Activated naive CD4-positive, alpha-beta T cell treated with anti-CD3 and anti-CD28 coated beads for 36 hours (primary cell): ENCODE measurements around the gene LTC4S. TPM values are rescaled to one million over a fixed set of nuclear protein-coding genes. Genes with fewer than 3 reads are reported as not detected.

ENCODE experiments used
- CTCF ChIA-PET: fragments of 350-600 bp; sonication (Branson Sonifier 250); formaldehyde crosslinking; loops from one replicate; lab custom pipeline; 2021; ENCODE audit warnings: antibody characterized with exemption; lab: Charles Lee
- DNase-seq: peaks from one replicate; pipeline ENCODE4 v3.0.0-alpha.2; 2020
- H3K27ac Mint-ChIP-seq: one replicate; pipeline ENCODE4 v1.8.0; 2021; ENCODE audit warnings: mild to moderate bottlenecking, mixed read lengths
- H3K27me3 Mint-ChIP-seq: one replicate; pipeline ENCODE4 v1.8.0; 2021; ENCODE audit warnings: low read depth, mixed read lengths
- H3K36me3 Mint-ChIP-seq: one replicate; pipeline ENCODE4 v1.8.0; 2021; ENCODE audit warnings: low read depth, mixed read lengths
- H3K4me1 Mint-ChIP-seq: one replicate; pipeline ENCODE4 v1.8.0; 2021; ENCODE audit warnings: low read depth, mixed read lengths
- H3K4me3 Mint-ChIP-seq: one replicate; pipeline ENCODE4 v1.8.0; 2021; ENCODE audit warnings: mild to moderate bottlenecking, moderate library complexity, mixed read lengths
- H3K9me3 Mint-ChIP-seq: one replicate; pipeline ENCODE4 v1.8.0; 2021; ENCODE audit warnings: mixed read lengths
- intact Hi-C: fragments of 100-400 bp; cut with micrococcal nuclease; formaldehyde crosslinking; loops from one replicate; pipeline ENCODE4 v1.15.1; 2023
- total RNA-seq, 2 experiments: library from RNA; stranded (reverse); gene quantifications; one replicate each; pipeline ENCODE4 v1.2.3, GENCODE V29; 2021

The LTC4S gene
- total RNA-seq, 2 experiments from 2014 or later: 0.79 TPM; not detected in 1

DNA sequence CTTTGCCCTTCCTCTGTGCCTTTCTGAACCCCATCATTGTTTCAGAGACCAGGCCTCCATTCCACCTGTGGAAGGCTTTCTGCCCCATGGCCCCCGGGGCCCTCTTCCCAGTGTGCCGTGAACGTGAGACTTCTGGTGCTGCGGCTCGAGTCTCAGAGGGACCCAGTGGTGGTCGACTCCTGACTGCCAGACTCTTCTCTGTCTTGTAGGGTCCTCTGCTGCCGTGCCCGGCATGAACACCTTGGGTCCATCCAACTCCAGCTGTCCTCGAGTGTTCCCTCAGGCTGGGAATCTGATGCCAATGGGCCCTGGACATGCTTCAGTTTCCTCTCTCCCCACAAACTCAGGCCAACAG is 20.1 kb upstream of the LTC4S start:
- H3K27me3 Mint-ChIP-seq: no peaks in the 10 kb centered on the region
- intact Hi-C loops: no loop called here
- CTCF ChIA-PET: no interaction called here
- DNase-seq: no peak
- no peak overlapping the region for H3K4me3 Mint-ChIP-seq
- no peaks in the 10 kb centered on the region for H3K9me3 Mint-ChIP-seq
- peaks cover 2% of the 10 kb centered on the region for H3K4me1 Mint-ChIP-seq
- no peak overlapping the region for H3K27ac Mint-ChIP-seq
- peaks cover 51% of the 10 kb centered on the region for H3K36me3 Mint-ChIP-seq

DNA sequence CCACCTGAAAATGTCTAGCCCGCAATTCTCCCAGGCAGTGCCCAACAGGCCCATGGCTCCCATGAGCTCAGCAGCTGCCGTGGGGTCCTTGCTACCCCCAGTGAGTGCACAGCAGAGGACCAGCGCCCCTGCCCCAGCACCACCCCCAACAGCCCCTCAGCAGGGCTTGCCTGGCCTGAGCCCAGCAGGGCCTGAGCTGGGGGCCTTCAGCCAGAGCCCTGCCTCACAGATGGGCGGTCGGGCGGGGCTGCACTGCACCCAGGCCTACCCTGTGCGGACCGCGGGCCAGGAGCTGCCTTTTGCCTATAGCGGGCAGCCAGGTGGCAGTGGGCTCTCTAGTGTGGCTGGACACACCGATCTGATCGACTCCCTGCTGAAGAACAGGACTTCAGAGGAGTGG is 19.3 kb upstream of the LTC4S start:
- Mint-ChIP-seq H3K4me1 (no peaks in the 10 kb centered on the region), H3K9me3 (no peaks in the 10 kb centered on the region), H3K27me3 (no peaks in the 10 kb centered on the region), H3K27ac (no peak overlapping the region), H3K36me3 (peaks cover 45% of the 10 kb centered on the region), H3K4me3 (no peak overlapping the region)
- DNase-seq: no peak
- intact Hi-C loops: no loop called here
- CTCF ChIA-PET: no interaction called here

DNA sequence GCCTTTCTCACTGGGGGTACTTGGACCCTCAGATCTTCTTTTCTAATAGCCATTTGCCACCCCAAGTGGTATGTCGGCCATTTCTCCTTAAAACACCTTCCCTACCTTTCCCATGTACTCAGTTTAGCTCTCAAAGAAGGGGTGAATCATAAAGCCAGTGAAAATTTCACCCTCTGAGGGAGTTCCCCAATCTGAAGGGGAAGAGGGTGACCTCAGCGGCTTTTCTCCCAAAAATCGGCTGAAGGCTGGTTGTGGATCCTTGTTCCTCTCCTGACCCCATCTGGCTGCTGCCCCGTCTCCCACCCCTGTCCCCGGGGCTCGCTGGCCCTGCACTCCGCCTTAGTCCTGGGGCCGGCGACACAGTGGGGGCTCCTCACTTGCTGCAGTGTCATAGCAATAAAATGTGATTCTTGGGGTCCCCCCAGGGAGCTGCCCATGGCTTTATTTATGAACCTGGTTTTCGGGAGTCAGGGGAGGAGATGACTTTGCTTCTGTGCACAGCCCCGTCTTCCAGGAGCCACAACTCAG is 17.3 kb upstream of the LTC4S start:
- Mint-ChIP-seq H3K36me3 (peaks cover 30% of the 10 kb centered on the region), H3K9me3 (no peaks in the 10 kb centered on the region), H3K4me1 (no peaks in the 10 kb centered on the region), H3K27ac (no peak overlapping the region), H3K27me3 (no peaks in the 10 kb centered on the region), H3K4me3 (no peak overlapping the region)
- DNase-seq: no peak
- CTCF ChIA-PET: interaction anchor here (1.1 kb wide), 1 partner anchor 20 kb away, joined by 4 read pairs; no protein-coding TSS in a partner anchor
- intact Hi-C loops: no loop called here

- CTCF ChIA-PET: interaction anchor here (0.7 to 3.5 kb wide), 3 partner anchors 15 to 211 kb away, joined by 3 to 21 read pairs (median 4); no protein-coding TSS in a partner anchor
- H3K4me1 Mint-ChIP-seq: no peaks in the 10 kb centered on the region
- intact Hi-C loops: no loop called here
- no peak overlapping the region for H3K4me3 Mint-ChIP-seq
- H3K9me3 Mint-ChIP-seq: no peaks in the 10 kb centered on the region
- DNase-seq: no peak
- no peak overlapping the region for H3K27ac Mint-ChIP-seq
- no peaks in the 10 kb centered on the region for H3K27me3 Mint-ChIP-seq
- H3K36me3 Mint-ChIP-seq: peaks cover 24% of the 10 kb centered on the region
Measured at GRCh38 chr5:179777456-179777855, 16.3 kb upstream of the LTC4S start.

GRCh38 chr5:179777909-179778308 is 15.9 kb upstream of the LTC4S start:
- CTCF ChIA-PET: interaction anchor here (0.6 to 3.5 kb wide), 2 partner anchors 15 to 432 kb away, joined by 7 to 21 read pairs; no protein-coding TSS in a partner anchor

DNA sequence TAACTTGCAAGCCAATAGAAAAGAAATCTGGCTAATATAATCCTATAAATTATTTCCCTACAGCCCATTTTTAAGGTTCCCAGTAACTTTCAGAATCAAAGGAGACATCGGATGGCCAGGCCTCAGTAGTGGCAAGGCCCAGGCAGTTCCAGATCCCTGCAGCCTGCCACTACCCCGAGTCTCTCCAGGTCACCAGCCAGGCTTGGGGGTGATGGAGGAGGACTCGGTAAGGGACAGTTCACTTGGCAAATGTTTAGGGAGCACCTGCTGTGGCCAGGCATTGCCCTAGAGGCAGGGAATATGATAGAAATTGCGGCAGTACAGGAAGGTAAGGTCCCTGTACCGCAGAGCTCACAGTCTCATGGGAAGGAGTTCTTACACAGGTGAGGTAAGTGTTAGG is 15.2 kb upstream of the LTC4S start:
- Mint-ChIP-seq H3K4me1 (no peaks in the 10 kb centered on the region), H3K27me3 (no peaks in the 10 kb centered on the region), H3K4me3 (no peak overlapping the region), H3K27ac (no peak overlapping the region), H3K9me3 (no peaks in the 10 kb centered on the region), H3K36me3 (peaks cover 14% of the 10 kb centered on the region)
- DNase-seq: no peak
- intact Hi-C loops: no loop called here
- CTCF ChIA-PET: interaction anchor here (3.5 kb wide), 1 partner anchor 16 kb away, joined by 21 read pairs; no protein-coding TSS in a partner anchor

More at GRCh38 chr5:179777909-179778308, 15.9 kb upstream of the LTC4S start:
- no peak overlapping the region for H3K4me3 Mint-ChIP-seq
- no peaks in the 10 kb centered on the region for H3K9me3 Mint-ChIP-seq
- no peaks in the 10 kb centered on the region for H3K4me1 Mint-ChIP-seq
- intact Hi-C loops: no loop called here
- H3K27ac Mint-ChIP-seq: no peak overlapping the region
- no peaks in the 10 kb centered on the region for H3K27me3 Mint-ChIP-seq
- no peak for DNase-seq
- H3K36me3 Mint-ChIP-seq: peaks cover 21% of the 10 kb centered on the region

DNA sequence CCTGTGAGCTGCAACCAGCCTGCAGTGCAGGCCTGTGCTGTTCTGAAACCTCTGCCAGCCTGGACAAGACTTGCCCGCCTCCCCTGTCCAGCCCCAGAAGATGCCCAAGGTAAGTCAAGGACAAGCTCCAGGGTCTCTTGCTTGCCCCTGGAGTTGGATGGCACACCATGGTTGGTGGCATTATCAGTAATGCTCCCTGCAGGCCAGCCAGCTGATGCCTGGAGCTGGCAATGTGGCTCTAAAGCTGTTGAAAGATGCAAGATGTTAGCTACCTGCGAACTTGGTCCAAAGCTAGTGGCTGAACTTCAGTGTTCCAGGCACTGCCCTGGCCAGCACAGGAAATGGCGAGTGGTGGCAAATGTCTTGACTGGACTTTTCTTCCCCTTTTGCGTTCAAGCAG is 14.0 kb upstream of the LTC4S start:
- intact Hi-C loops: no loop called here
- CTCF ChIA-PET: interaction anchor here (0.6 to 3.5 kb wide), 2 partner anchors 15 to 17 kb away, joined by 3 to 21 read pairs; no protein-coding TSS in a partner anchor
- H3K27ac Mint-ChIP-seq: no peak overlapping the region
- no peaks in the 10 kb centered on the region for H3K27me3 Mint-ChIP-seq
- H3K4me1 Mint-ChIP-seq: no peaks in the 10 kb centered on the region
- DNase-seq: no peak
- peaks cover 9% of the 10 kb centered on the region for H3K36me3 Mint-ChIP-seq
- H3K9me3 Mint-ChIP-seq: no peaks in the 10 kb centered on the region
- H3K4me3 Mint-ChIP-seq: no peak overlapping the region

- CTCF ChIA-PET: interaction anchor here (0.6 to 3.5 kb wide), 2 partner anchors 16 to 18 kb away, joined by 3 to 21 read pairs; no protein-coding TSS in a partner anchor
- intact Hi-C loops: no loop called here
- Mint-ChIP-seq H3K27ac (peak overlapping the region; percentile 15), H3K9me3 (no peaks in the 10 kb centered on the region), H3K36me3 (peaks cover 9% of the 10 kb centered on the region), H3K27me3 (no peaks in the 10 kb centered on the region), H3K4me1 (no peaks in the 10 kb centered on the region), H3K4me3 (no peak overlapping the region)
- no peak for DNase-seq
Measured at GRCh38 chr5:179780362-179780761, 13.4 kb upstream of the LTC4S start.

DNA sequence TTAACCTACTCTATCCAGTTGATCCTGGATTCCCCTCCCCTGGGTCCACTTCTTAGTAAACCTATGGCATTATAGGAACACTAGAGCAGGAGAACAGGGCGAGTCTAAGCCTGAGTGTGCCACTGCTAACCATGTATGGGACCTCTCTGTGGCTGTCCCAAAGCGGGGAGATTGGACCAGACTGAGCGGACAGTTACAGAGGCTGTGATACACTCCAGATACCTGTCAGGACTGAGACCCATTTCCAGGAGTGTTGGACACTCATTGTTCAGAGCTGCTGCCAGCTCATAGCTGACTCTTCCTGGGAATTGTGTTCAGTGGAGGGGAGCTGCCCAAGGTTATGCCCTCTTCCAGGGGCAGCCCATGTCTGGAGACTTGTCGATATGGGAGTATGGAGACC is 11.9 kb upstream of the LTC4S start:
- no peak overlapping the region for H3K4me3 Mint-ChIP-seq
- no peaks in the 10 kb centered on the region for H3K4me1 Mint-ChIP-seq
- CTCF ChIA-PET: interaction anchor here (1.2 kb wide), 1 partner anchor 19 kb away, joined by 4 read pairs; no protein-coding TSS in a partner anchor
- no peaks in the 10 kb centered on the region for H3K27me3 Mint-ChIP-seq
- H3K36me3 Mint-ChIP-seq: peaks cover 2% of the 10 kb centered on the region
- no peaks in the 10 kb centered on the region for H3K9me3 Mint-ChIP-seq
- no peak for DNase-seq
- intact Hi-C loops: no loop called here
- H3K27ac Mint-ChIP-seq: no peak overlapping the region

- no peak for DNase-seq
- Mint-ChIP-seq H3K27ac (no peak overlapping the region), H3K27me3 (no peaks in the 10 kb centered on the region), H3K36me3 (no peaks in the 10 kb centered on the region), H3K9me3 (no peaks in the 10 kb centered on the region), H3K4me1 (no peaks in the 10 kb centered on the region), H3K4me3 (no peak overlapping the region)
- intact Hi-C loops: no loop called here
- CTCF ChIA-PET: interaction anchor here (1.5 kb wide), 1 partner anchor 20 kb away, joined by 4 read pairs; no protein-coding TSS in a partner anchor
Measured at GRCh38 chr5:179783128-179783527, 10.7 kb upstream of the LTC4S start.

GRCh38 chr5:179786861-179787260 is 6.9 kb upstream of the LTC4S start:
- H3K9me3 Mint-ChIP-seq: peaks cover 1% of the 10 kb centered on the region
- peaks cover 2% of the 10 kb centered on the region for H3K36me3 Mint-ChIP-seq
- H3K27ac Mint-ChIP-seq: no peak overlapping the region
- no peaks in the 10 kb centered on the region for H3K4me1 Mint-ChIP-seq
- intact Hi-C loops: no loop called here
- DNase-seq: no peak
- CTCF ChIA-PET: interaction anchor here (0.6 kb wide), 1 partner anchor 304 kb away, joined by 3 read pairs; no protein-coding TSS in a partner anchor
- no peak overlapping the region for H3K4me3 Mint-ChIP-seq
- no peaks in the 10 kb centered on the region for H3K27me3 Mint-ChIP-seq

- H3K4me3 Mint-ChIP-seq: no peak overlapping the region
- peaks cover 1% of the 10 kb centered on the region for H3K9me3 Mint-ChIP-seq
- intact Hi-C loops: no loop called here
- H3K36me3 Mint-ChIP-seq: peaks cover 2% of the 10 kb centered on the region
- no peak for DNase-seq
- peaks cover 4% of the 10 kb centered on the region for H3K4me1 Mint-ChIP-seq
- CTCF ChIA-PET: interaction anchor here (0.6 to 2.1 kb wide), 2 partner anchors 13 to 117 kb away, joined by 3 to 5 read pairs; no protein-coding TSS in a partner anchor
- H3K27ac Mint-ChIP-seq: no peak overlapping the region
- H3K27me3 Mint-ChIP-seq: no peaks in the 10 kb centered on the region
Measured at GRCh38 chr5:179788193-179788854, 5.5 kb upstream of the LTC4S start.
